HEK293 (cell line): Measurements from ENCODE around the gene ANKRD44.

Experiments used
- CTCF ChIA-PET: fragments of 350-600 bp; formaldehyde crosslinking; extraction: SDS; loops from one replicate; lab custom pipeline; 2021; ENCODE audit warnings: antibody characterized with exemption; lab: Yijun Ruan, JAX
- POLR2A ChIA-PET: fragments of 300-600 bp; formaldehyde crosslinking; extraction: SDS; loops from one replicate; lab custom pipeline; 2020; ENCODE audit warnings: antibody characterized with exemption, inconsistent platforms; lab: Yijun Ruan, JAX
- H3K27ac ChIP-seq: fragments of 200-500 bp; sonication (Bioruptor generic); 2 replicates; pipeline ENCODE4 v1.5.1; 2014; ENCODE audit warnings: low read depth, low read length, control low read depth, inconsistent platforms; ENCODE audit errors: extremely low read depth
- H3K36me3 ChIP-seq, 2 experiments: fragments of 200-500 bp in 1 of 2; sonication (Bioruptor generic) in 1 of 2; 1 replicate in 1 of 2; 2 replicates in 1 of 2; pipeline ENCODE4 v1.5.1; 2014 to 2017; ENCODE audit warnings: inconsistent platforms in 2 of 2, low read length in 2 of 2; ENCODE audit not compliant: control insufficient read depth in 2 of 2, insufficient read depth in 1 of 2
- H3K4me1 ChIP-seq: fragments of 200-500 bp; sonication (Bioruptor generic); 2 replicates; pipeline ENCODE4 v1.5.1; 2014; ENCODE audit warnings: mild to moderate bottlenecking, low read length, inconsistent platforms; ENCODE audit not compliant: control insufficient read depth, insufficient read depth
- H3K4me3 ChIP-seq: 2 replicates; pipeline ENCODE4 v1.5.1; 2011; ENCODE audit warnings: low read depth, mild to moderate bottlenecking, control low read depth, low read length, moderate library complexity
- H3K9me3 ChIP-seq: fragments of 200-500 bp; sonication (Bioruptor generic); 2 replicates; pipeline ENCODE4 v1.5.1; 2014; ENCODE audit warnings: low read depth, low read length, inconsistent platforms; ENCODE audit not compliant: control insufficient read depth, insufficient read depth
- REPIN1 ChIP-seq: fragments of 450-650 bp; formaldehyde crosslinking; IDR thresholded peaks from 2 replicates; pipeline ENCODE4 v1.5.1; 2017; ENCODE audit warnings: missing biosample characterization, missing genetic modification characterization, low read depth
- ZNF184 ChIP-seq: fragments of 450-650 bp; IDR thresholded peaks from 2 replicates; pipeline ENCODE4 v1.5.1; 2018; ENCODE audit warnings: missing biosample characterization, mild to moderate bottlenecking, missing genetic modification characterization
- ZNF23 ChIP-seq: fragments of 450-650 bp; formaldehyde crosslinking; IDR thresholded peaks from 2 replicates; pipeline ENCODE4 v1.5.1; 2016; ENCODE audit warnings: missing biosample characterization, missing genetic modification characterization, borderline replicate concordance
- ZNF239 ChIP-seq: fragments of 450-650 bp; formaldehyde crosslinking; IDR thresholded peaks from 2 replicates; pipeline ENCODE4 v1.5.1; 2016; ENCODE audit warnings: missing biosample characterization, missing genetic modification characterization
- ZNF416 ChIP-seq: fragments of 450-650 bp; formaldehyde crosslinking; IDR thresholded peaks from 2 replicates; pipeline ENCODE4 v1.5.1; 2016; ENCODE audit warnings: missing biosample characterization, missing genetic modification characterization
- ZNF571 ChIP-seq: fragments of 450-650 bp; formaldehyde crosslinking; IDR thresholded peaks from 2 replicates; pipeline ENCODE4 v1.5.0; 2017; ENCODE audit warnings: missing biosample characterization, missing genetic modification characterization
- ZNF658 ChIP-seq: fragments of 450-650 bp; formaldehyde crosslinking; IDR thresholded peaks from 2 replicates; pipeline ENCODE4; 2016; ENCODE audit warnings: missing biosample characterization, missing genetic modification characterization
- ZNF677 ChIP-seq: fragments of 450-650 bp; IDR thresholded peaks from 2 replicates; pipeline ENCODE4 v1.5.0; 2018; ENCODE audit warnings: missing biosample characterization, mild to moderate bottlenecking, missing genetic modification characterization, moderate library complexity
- ZNF768 ChIP-seq: fragments of 450-650 bp; formaldehyde crosslinking; IDR thresholded peaks from 2 replicates; pipeline ENCODE4 v1.5.1; 2018; ENCODE audit warnings: missing biosample characterization, mild to moderate bottlenecking, missing genetic modification characterization
- ZNF791 ChIP-seq: fragments of 450-650 bp; formaldehyde crosslinking; IDR thresholded peaks from 2 replicates; pipeline ENCODE4 v1.5.1; 2016; ENCODE audit warnings: missing biosample characterization, missing genetic modification characterization
- TF ChIP-seq, protein P1 (sequence below): fragments of 450-650 bp; formaldehyde crosslinking; conservative IDR thresholded peaks from 2 replicates; pipeline ENCODE4 v1.5.1; 2016; ENCODE audit warnings: low read depth, missing biosample characterization, missing genetic modification characterization
- TF ChIP-seq, protein P2 (sequence below): fragments of 450-650 bp; formaldehyde crosslinking; IDR thresholded peaks from 2 replicates; pipeline ENCODE4 v1.5.1; 2016; ENCODE audit warnings: missing biosample characterization, missing genetic modification characterization
- TF ChIP-seq, protein P3 (sequence below): fragments of 450-650 bp; formaldehyde crosslinking; IDR thresholded peaks from 2 replicates; pipeline ENCODE4 v1.5.1; 2016; ENCODE audit warnings: missing biosample characterization, missing genetic modification characterization
- TF ChIP-seq, protein P4 (sequence below): fragments of 450-650 bp; formaldehyde crosslinking; IDR thresholded peaks from 2 replicates; pipeline ENCODE4 v1.5.1; 2017; ENCODE audit warnings: missing biosample characterization, missing genetic modification characterization

Gene ANKRD44

DNA sequence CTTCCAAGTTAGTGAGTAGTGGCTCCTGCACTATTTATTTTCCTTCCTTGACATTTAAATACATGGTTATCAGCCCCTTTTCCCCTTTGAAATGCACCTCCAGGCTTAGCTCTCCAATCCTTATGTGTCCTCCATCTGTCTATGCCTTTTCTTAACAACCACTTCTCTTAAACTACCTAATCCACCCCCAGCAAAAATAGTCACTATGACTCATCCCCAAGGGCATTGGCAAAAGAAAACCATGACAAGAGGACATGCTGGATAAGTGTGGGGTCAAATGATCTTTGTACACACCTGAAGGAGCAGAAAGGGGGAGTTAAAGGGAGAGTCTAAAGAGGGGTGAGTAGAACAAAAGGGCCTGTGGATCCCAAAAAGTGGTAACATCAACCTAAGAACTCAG lies 127.2 kb downstream of the ANKRD44 start:
- no peak for TF ChIP-seq ZNF658 (tag by site-specific recombination)
- Histone ChIP-seq H3K36me3 (no peaks in the 10 kb centered on the region), H3K4me3 (no peak overlapping the region), H3K9me3 (no peaks in the 10 kb centered on the region), H3K27ac (no peak overlapping the region), H3K4me1 (peaks cover 4% of the 10 kb centered on the region; the same call in 1 of the 2 replicates)
- ChIA-PET POLR2A (no interaction called here), CTCF (interaction anchor here (1.3 to 3.0 kb wide), 3 partner anchors 8 to 31 kb away, joined by 3 to 10 read pairs (median 8); no protein-coding TSS in a partner anchor)

DNA sequence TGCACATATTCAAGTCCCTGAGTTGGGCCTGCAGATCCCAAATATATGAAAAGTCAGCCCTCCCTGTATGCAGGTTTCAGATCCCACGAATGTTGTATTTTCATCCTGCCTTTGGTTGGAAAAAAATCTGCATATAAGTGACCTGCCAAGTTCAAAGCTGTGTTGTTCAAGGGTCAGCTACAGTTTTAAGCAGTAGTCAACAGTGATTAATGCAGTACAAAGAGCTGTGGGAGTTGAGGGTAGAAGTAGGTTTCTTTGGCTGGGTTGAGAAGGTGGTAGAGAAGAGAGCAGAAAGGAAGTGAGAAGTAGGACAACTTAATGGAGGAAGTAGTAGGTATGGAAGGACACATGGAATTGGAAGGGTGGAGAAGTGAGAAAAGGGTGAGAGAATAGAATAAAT lies 127.9 kb downstream of the ANKRD44 start:
- Histone ChIP-seq H3K4me3 (no peak overlapping the region), H3K9me3 (no peaks in the 10 kb centered on the region), H3K36me3 (no peaks in the 10 kb centered on the region), H3K4me1 (peaks cover 4% of the 10 kb centered on the region; the same call in 1 of the 2 replicates), H3K27ac (no peak overlapping the region)
- CTCF ChIA-PET, result interaction anchor here (0.6 to 3.0 kb wide), 2 partner anchors 8 to 12 kb away, joined by 3 to 10 read pairs; no protein-coding TSS in a partner anchor
- TF ChIP-seq, protein P1, sequence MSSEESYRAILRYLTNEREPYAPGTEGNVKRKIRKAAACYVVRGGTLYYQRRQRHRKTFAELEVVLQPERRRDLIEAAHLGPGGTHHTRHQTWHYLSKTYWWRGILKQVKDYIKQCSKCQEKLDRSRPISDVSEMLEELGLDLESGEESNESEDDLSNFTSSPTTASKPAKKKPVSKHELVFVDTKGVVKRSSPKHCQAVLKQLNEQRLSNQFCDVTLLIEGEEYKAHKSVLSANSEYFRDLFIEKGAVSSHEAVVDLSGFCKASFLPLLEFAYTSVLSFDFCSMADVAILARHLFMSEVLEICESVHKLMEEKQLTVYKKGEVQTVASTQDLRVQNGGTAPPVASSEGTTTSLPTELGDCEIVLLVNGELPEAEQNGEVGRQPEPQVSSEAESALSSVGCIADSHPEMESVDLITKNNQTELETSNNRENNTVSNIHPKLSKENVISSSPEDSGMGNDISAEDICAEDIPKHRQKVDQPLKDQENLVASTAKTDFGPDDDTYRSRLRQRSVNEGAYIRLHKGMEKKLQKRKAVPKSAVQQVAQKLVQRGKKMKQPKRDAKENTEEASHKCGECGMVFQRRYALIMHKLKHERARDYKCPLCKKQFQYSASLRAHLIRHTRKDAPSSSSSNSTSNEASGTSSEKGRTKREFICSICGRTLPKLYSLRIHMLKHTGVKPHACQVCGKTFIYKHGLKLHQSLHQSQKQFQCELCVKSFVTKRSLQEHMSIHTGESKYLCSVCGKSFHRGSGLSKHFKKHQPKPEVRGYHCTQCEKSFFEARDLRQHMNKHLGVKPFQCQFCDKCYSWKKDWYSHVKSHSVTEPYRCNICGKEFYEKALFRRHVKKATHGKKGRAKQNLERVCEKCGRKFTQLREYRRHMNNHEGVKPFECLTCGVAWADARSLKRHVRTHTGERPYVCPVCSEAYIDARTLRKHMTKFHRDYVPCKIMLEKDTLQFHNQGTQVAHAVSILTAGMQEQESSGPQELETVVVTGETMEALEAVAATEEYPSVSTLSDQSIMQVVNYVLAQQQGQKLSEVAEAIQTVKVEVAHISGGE, result no peak
- no peak for TF ChIP-seq ZNF184
- no peak for TF ChIP-seq ZNF791 (tag by site-specific recombination)
- TF ChIP-seq ZNF571 (tag by site-specific recombination), result no peak
- POLR2A ChIA-PET, result no interaction called here

DNA sequence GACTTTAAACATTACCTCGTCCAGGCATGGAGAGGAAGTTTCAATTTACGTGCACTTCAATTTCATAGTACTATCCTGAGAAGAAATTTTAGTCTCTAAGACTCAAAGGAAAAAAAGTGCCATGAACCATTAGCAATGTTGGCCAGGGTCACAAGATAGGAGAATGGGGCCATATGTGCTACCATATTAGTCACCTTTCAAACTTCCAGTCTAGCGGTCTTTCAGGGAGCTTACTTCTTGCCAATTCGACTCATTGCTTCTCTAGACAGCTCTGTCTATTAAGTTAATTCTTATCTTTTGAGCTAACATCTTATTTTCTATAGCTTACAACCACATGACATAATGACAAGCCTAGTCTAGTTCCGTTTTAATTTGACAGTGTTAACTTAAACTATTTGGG lies 129.1 kb downstream of the ANKRD44 start:
- H3K4me3 ChIP-seq, result no peak overlapping the region
- TF ChIP-seq, protein P2, sequence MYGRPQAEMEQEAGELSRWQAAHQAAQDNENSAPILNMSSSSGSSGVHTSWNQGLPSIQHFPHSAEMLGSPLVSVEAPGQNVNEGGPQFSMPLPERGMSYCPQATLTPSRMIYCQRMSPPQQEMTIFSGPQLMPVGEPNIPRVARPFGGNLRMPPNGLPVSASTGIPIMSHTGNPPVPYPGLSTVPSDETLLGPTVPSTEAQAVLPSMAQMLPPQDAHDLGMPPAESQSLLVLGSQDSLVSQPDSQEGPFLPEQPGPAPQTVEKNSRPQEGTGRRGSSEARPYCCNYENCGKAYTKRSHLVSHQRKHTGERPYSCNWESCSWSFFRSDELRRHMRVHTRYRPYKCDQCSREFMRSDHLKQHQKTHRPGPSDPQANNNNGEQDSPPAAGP (tag by site-specific recombination), result no peak
- TF ChIP-seq ZNF23 (tag by site-specific recombination), result no peak
- TF ChIP-seq ZNF677 (tag by site-specific recombination), result no peak
- TF ChIP-seq, protein P3, sequence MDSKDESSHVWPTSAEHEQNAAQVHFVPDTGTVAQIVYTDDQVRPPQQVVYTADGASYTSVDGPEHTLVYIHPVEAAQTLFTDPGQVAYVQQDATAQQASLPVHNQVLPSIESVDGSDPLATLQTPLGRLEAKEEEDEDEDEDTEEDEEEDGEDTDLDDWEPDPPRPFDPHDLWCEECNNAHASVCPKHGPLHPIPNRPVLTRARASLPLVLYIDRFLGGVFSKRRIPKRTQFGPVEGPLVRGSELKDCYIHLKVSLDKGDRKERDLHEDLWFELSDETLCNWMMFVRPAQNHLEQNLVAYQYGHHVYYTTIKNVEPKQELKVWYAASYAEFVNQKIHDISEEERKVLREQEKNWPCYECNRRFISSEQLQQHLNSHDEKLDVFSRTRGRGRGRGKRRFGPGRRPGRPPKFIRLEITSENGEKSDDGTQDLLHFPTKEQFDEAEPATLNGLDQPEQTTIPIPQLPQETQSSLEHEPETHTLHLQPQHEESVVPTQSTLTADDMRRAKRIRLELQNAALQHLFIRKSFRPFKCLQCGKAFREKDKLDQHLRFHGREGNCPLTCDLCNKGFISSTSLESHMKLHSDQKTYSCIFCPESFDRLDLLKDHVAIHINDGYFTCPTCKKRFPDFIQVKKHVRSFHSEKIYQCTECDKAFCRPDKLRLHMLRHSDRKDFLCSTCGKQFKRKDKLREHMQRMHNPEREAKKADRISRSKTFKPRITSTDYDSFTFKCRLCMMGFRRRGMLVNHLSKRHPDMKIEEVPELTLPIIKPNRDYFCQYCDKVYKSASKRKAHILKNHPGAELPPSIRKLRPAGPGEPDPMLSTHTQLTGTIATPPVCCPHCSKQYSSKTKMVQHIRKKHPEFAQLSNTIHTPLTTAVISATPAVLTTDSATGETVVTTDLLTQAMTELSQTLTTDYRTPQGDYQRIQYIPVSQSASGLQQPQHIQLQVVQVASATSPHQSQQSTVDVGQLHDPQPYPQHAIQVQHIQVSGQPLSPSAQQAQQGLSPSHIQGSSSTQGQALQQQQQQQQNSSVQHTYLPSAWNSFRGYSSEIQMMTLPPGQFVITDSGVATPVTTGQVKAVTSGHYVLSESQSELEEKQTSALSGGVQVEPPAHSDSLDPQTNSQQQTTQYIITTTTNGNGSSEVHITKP (tag by site-specific recombination), result no peak
- no peak for TF ChIP-seq ZNF416 (tag by site-specific recombination)
- TF ChIP-seq, protein P1, result no peak
- no peak for TF ChIP-seq ZNF768 (tag by site-specific recombination)
- TF ChIP-seq, protein P4, sequence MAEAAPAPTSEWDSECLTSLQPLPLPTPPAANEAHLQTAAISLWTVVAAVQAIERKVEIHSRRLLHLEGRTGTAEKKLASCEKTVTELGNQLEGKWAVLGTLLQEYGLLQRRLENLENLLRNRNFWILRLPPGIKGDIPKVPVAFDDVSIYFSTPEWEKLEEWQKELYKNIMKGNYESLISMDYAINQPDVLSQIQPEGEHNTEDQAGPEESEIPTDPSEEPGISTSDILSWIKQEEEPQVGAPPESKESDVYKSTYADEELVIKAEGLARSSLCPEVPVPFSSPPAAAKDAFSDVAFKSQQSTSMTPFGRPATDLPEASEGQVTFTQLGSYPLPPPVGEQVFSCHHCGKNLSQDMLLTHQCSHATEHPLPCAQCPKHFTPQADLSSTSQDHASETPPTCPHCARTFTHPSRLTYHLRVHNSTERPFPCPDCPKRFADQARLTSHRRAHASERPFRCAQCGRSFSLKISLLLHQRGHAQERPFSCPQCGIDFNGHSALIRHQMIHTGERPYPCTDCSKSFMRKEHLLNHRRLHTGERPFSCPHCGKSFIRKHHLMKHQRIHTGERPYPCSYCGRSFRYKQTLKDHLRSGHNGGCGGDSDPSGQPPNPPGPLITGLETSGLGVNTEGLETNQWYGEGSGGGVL, result no peak
- TF ChIP-seq REPIN1 (tag by site-specific recombination), result no peak
- no peak for TF ChIP-seq ZNF239 (tag by site-specific recombination)
- H3K27ac ChIP-seq, result no peak overlapping the region
- H3K9me3 ChIP-seq, result no peaks in the 10 kb centered on the region
- ChIA-PET POLR2A (no interaction called here), CTCF (interaction anchor here (0.6 to 3.5 kb wide), 5 partner anchors 8 to 354 kb away, joined by 3 to 14 read pairs (median 8); no protein-coding TSS in a partner anchor)
- no peaks in the 10 kb centered on the region for H3K36me3 ChIP-seq
- H3K4me1 ChIP-seq, result peaks cover 4% of the 10 kb centered on the region; the same call in 1 of the 2 replicates
